ENCODE data around the gene FLNB.
"Not testable (repeated sequence)": the region's sequence is repeated elsewhere in the genome, so short reads cannot be mapped to it uniquely, and the experiment has no call there.

The FLNB gene

GRCh38 chr3:57981483-57982087 is 26.6 kb upstream of the FLNB start:
- no peak for DNase-seq (ENCODE audit: low read depth in 2 of 3, low spot score in 1 of 3)

- DNase-seq (ENCODE audit: low read depth in 2 of 3, low spot score in 1 of 3) = no peak
These were observed 25.5 kb upstream of the FLNB start for GRCh38 chr3:57982561-57983243.

GRCh38 chr3:57983734-57984518 is 24.3 kb upstream of the FLNB start:
- DNase-seq (ENCODE audit: low read depth in 2 of 3, low spot score in 1 of 3) = peak; percentile 17 to 43 (median 38)

- no peak for DNase-seq (ENCODE audit: low read depth in 2 of 3, low spot score in 1 of 3)
These were observed 22.8 kb upstream of the FLNB start for GRCh38 chr3:57985176-57985983.

- no peak for DNase-seq (ENCODE audit: low read depth in 2 of 3, low spot score in 1 of 3)
These were observed 22.3 kb upstream of the FLNB start for GRCh38 chr3:57985984-57986246.

- no peak for DNase-seq (ENCODE audit: low read depth in 2 of 3, low spot score in 1 of 3)
These were observed 22.0 kb upstream of the FLNB start for GRCh38 chr3:57986261-57986660.

- DNase-seq (ENCODE audit: low read depth in 2 of 3, low spot score in 1 of 3) = not testable (repeated sequence)
These were observed 19.0 kb upstream of the FLNB start for GRCh38 chr3:57989198-57989597.

- DNase-seq (ENCODE audit: low read depth in 2 of 3, low spot score in 1 of 3) = no peak
These were observed 18.6 kb upstream of the FLNB start for GRCh38 chr3:57989646-57990045.

- DNase-seq (ENCODE audit: low read depth in 2 of 3, low spot score in 1 of 3) = no peak
These were observed 15.6 kb upstream of the FLNB start for GRCh38 chr3:57992452-57993213.

GRCh38 chr3:57998366-57999283 is 9.6 kb upstream of the FLNB start:
- no peak for DNase-seq (ENCODE audit: low read depth in 2 of 3, low spot score in 1 of 3)

- no peak for DNase-seq (ENCODE audit: low read depth in 2 of 3, low spot score in 1 of 3)
These were observed 8.7 kb upstream of the FLNB start for GRCh38 chr3:57999417-58000115.

- no peak for DNase-seq (ENCODE audit: low read depth in 2 of 3, low spot score in 1 of 3)
These were observed 7.7 kb upstream of the FLNB start for GRCh38 chr3:58000306-58001085.

- no peak for DNase-seq (ENCODE audit: low read depth in 2 of 3, low spot score in 1 of 3)
These were observed 7.1 kb upstream of the FLNB start for GRCh38 chr3:58001086-58001467.

- no peak for DNase-seq (ENCODE audit: low read depth in 2 of 3, low spot score in 1 of 3)
These were observed 6.2 kb upstream of the FLNB start for GRCh38 chr3:58001979-58002378.

GRCh38 chr3:58003093-58003492 is 5.1 kb upstream of the FLNB start:
- no peak for DNase-seq (ENCODE audit: low read depth in 2 of 3, low spot score in 1 of 3)

- no peak for DNase-seq (ENCODE audit: low read depth in 2 of 3, low spot score in 1 of 3)
These were observed 3.2 kb upstream of the FLNB start for GRCh38 chr3:58004973-58005372.

GRCh38 chr3:58005669-58006068 is 2.6 kb upstream of the FLNB start:
- DNase-seq (ENCODE audit: low read depth in 2 of 3, low spot score in 1 of 3) = no peak

GRCh38 chr3:58006661-58007060 is 1.6 kb upstream of the FLNB start:
- no peak for DNase-seq (ENCODE audit: low read depth in 2 of 3, low spot score in 1 of 3)
